ENCODE measurements around the gene ST14. TPM values are rescaled to one million over a fixed set of nuclear protein-coding genes. Genes with fewer than 3 reads are reported as not detected.

Gene ST14
- total RNA-seq, 1 experiment from 2014 or later = 33.9 TPM

DNA sequence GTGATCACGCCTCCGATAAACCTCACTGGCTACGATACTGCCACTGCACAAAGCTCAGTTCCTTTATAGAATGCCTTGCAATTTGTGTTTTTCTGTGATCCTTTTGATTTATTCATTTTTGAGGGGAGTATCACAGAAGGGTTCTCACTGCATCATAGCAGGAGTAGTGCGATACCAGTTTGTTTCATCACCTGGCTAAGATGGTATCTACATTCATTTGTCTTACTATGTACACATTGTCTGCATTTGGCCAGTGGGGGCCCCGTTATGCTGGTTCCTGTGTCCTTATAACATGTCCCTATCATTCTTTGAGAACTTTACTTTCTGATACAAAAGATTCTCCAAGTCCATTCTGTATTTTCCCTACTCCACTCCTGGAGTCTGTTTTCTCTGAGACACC lies 45.3 kb upstream of the ST14 start (continued):
- TF ChIP-seq ZNF281 (CRISPR knock-in tag; IDR thresholded peaks at IDR 0.05) = no peak
- TF ChIP-seq NR1H2 (CRISPR knock-in tag; IDR thresholded peaks at IDR 0.05) = no peak
- no peak for TF ChIP-seq RELA (CRISPR knock-in tag; IDR thresholded peaks at IDR 0.05; ENCODE audit: borderline replicate concordance)
- no peak for TF ChIP-seq NR3C1 (CRISPR knock-in tag; conservative IDR thresholded peaks at IDR 0.05; ENCODE audit: low read depth)
- TF ChIP-seq FOXJ3 (CRISPR knock-in tag; IDR thresholded peaks at IDR 0.05; ENCODE audit: borderline replicate concordance) = no peak
- no peak for TF ChIP-seq AR (CRISPR knock-in tag; IDR thresholded peaks at IDR 0.05)
- TF ChIP-seq JAZF1 (CRISPR knock-in tag; IDR thresholded peaks at IDR 0.05) = no peak
- TF ChIP-seq ZNF263 (CRISPR knock-in tag; IDR thresholded peaks at IDR 0.05; ENCODE audit: low read depth) = no peak
- no peak for TF ChIP-seq ETV6 (CRISPR knock-in tag; IDR thresholded peaks at IDR 0.05)
- TF ChIP-seq, protein P1, sequence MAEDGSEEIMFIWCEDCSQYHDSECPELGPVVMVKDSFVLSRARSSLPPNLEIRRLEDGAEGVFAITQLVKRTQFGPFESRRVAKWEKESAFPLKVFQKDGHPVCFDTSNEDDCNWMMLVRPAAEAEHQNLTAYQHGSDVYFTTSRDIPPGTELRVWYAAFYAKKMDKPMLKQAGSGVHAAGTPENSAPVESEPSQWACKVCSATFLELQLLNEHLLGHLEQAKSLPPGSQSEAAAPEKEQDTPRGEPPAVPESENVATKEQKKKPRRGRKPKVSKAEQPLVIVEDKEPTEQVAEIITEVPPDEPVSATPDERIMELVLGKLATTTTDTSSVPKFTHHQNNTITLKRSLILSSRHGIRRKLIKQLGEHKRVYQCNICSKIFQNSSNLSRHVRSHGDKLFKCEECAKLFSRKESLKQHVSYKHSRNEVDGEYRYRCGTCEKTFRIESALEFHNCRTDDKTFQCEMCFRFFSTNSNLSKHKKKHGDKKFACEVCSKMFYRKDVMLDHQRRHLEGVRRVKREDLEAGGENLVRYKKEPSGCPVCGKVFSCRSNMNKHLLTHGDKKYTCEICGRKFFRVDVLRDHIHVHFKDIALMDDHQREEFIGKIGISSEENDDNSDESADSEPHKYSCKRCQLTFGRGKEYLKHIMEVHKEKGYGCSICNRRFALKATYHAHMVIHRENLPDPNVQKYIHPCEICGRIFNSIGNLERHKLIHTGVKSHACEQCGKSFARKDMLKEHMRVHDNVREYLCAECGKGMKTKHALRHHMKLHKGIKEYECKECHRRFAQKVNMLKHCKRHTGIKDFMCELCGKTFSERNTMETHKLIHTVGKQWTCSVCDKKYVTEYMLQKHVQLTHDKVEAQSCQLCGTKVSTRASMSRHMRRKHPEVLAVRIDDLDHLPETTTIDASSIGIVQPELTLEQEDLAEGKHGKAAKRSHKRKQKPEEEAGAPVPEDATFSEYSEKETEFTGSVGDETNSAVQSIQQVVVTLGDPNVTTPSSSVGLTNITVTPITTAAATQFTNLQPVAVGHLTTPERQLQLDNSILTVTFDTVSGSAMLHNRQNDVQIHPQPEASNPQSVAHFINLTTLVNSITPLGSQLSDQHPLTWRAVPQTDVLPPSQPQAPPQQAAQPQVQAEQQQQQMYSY (CRISPR knock-in tag; IDR thresholded peaks at IDR 0.05) = no peak
- no peak for TF ChIP-seq ZNF121 (CRISPR knock-in tag; IDR thresholded peaks at IDR 0.05)
- no peak for TF ChIP-seq ZNF396 (CRISPR knock-in tag; IDR thresholded peaks at IDR 0.05; ENCODE audit: borderline replicate concordance)

GRCh38 chr11:130114726-130115125 lies 44.9 kb upstream of the ST14 start:
- Mint-ChIP-seq H3K4me3 (no peak overlapping the region), H3K27ac (peak overlapping the region; percentile 59; the same call in 1 of the 2 replicates), H3K4me1 (peaks cover 14% of the 10 kb centered on the region), H3K27me3 (ENCODE audit: low read depth) (no peaks in the 10 kb centered on the region), H3K9me3 (no peaks in the 10 kb centered on the region), H3K36me3 (peaks cover 24% of the 10 kb centered on the region)
- POLR2A ChIA-PET = no interaction called here
- DNase-seq (ENCODE audit: low spot score) = no peak
- CTCF ChIA-PET = interaction anchor here (0.6 to 2.4 kb wide), 5 partner anchors 17 to 233 kb away, joined by 3 to 11 read pairs (median 4); no protein-coding TSS in a partner anchor
- no peak for ATAC-seq
- no peak for TF ChIP-seq ZNF138 (CRISPR knock-in tag; conservative IDR thresholded peaks at IDR 0.05)
- no peak for TF ChIP-seq ELF4 (CRISPR knock-in tag; IDR thresholded peaks at IDR 0.05; ENCODE audit: low read depth)
- TF ChIP-seq SMAD3 (CRISPR knock-in tag; IDR thresholded peaks at IDR 0.05; ENCODE audit: borderline replicate concordance) = no peak
- TF ChIP-seq ZNF219 (CRISPR knock-in tag; IDR thresholded peaks at IDR 0.05; ENCODE audit: borderline replicate concordance) = no peak
- no peak for TF ChIP-seq TEAD4 (CRISPR knock-in tag; IDR thresholded peaks at IDR 0.05)
- TF ChIP-seq NFE2L1 (CRISPR knock-in tag; IDR thresholded peaks at IDR 0.05) = no peak
- no peak for TF ChIP-seq MXD4 (CRISPR knock-in tag; IDR thresholded peaks at IDR 0.05; ENCODE audit: borderline replicate concordance)
- no peak for TF ChIP-seq NR2C2 (CRISPR knock-in tag; IDR thresholded peaks at IDR 0.05)
- no peak for TF ChIP-seq AR (CRISPR knock-in tag; IDR thresholded peaks at IDR 0.05)
- TF ChIP-seq HMGXB4 (CRISPR knock-in tag; IDR thresholded peaks at IDR 0.05) = no peak
- TF ChIP-seq MYBL2 (CRISPR knock-in tag; IDR thresholded peaks at IDR 0.05) = no peak
- TF ChIP-seq CBFB (CRISPR knock-in tag; IDR thresholded peaks at IDR 0.05; ENCODE audit: low read depth) = no peak
